Measurements from ENCODE around the gene KRTAP4-16.

Gene KRTAP4-16

GRCh38 chr17:41101586-41102259 lies at the start of gene KRTAP4-16:
Gene KRTAP4-16 (minus strand): TSS chr17:41102209. CDS start chr17:41102209, 0 bp downstream.
- no peak for TF ChIP-seq CEBPB (IDR thresholded peaks at IDR 0.05)
- no peak for TF ChIP-seq TAF1 (IDR thresholded peaks at IDR 0.05; ENCODE audit: low read depth)
- no peak for TF ChIP-seq TCF12 (IDR thresholded peaks at IDR 0.05; ENCODE audit: low read depth)
- no peak for TF ChIP-seq FOXM1 (IDR thresholded peaks at IDR 0.05; ENCODE audit: borderline replicate concordance, low read depth)
- TF ChIP-seq TEAD4 (IDR thresholded peaks at IDR 0.05): no peak

- TF ChIP-seq ZBTB7A (IDR thresholded peaks at IDR 0.05; ENCODE audit: low read depth) (no peak), RAD21 (IDR thresholded peaks at IDR 0.05; ENCODE audit: low read depth) (no peak), YY1 (IDR thresholded peaks at IDR 0.05; ENCODE audit: low read depth) (no peak), REST (IDR thresholded peaks at IDR 0.05; ENCODE audit: low read depth) (no peak), NFIC (IDR thresholded peaks at IDR 0.05) (no peak), FOXM1 (IDR thresholded peaks at IDR 0.05; ENCODE audit: borderline replicate concordance, low read depth) (no peak), EGR1 (IDR thresholded peaks at IDR 0.05) (no peak), TEAD4 (IDR thresholded peaks at IDR 0.05) (no peak), EP300 (IDR thresholded peaks at IDR 0.05; ENCODE audit: borderline replicate concordance) (no peak), CEBPB (IDR thresholded peaks at IDR 0.05) (no peak), CREB1 (IDR thresholded peaks at IDR 0.05; ENCODE audit: low read depth) (no peak), TCF12 (IDR thresholded peaks at IDR 0.05; ENCODE audit: low read depth) (no peak)
- TF ChIP-seq, protein P1, sequence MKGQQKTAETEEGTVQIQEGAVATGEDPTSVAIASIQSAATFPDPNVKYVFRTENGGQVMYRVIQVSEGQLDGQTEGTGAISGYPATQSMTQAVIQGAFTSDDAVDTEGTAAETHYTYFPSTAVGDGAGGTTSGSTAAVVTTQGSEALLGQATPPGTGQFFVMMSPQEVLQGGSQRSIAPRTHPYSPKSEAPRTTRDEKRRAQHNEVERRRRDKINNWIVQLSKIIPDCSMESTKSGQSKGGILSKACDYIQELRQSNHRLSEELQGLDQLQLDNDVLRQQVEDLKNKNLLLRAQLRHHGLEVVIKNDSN (IDR thresholded peaks at IDR 0.05): no peak
- TF ChIP-seq, protein P2, sequence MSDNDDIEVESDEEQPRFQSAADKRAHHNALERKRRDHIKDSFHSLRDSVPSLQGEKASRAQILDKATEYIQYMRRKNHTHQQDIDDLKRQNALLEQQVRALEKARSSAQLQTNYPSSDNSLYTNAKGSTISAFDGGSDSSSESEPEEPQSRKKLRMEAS (IDR thresholded peaks at IDR 0.05): no peak
These were observed 49.5 kb upstream of the KRTAP4-16 start for GRCh38 chr17:41151525-41151924.

GRCh38 chr17:41150026-41150425 lies 48.0 kb upstream of the KRTAP4-16 start:
- TF ChIP-seq, protein P1 (IDR thresholded peaks at IDR 0.05): no peak
- TF ChIP-seq TAF1 (IDR thresholded peaks at IDR 0.05; ENCODE audit: low read depth) (no peak), EP300 (IDR thresholded peaks at IDR 0.05; ENCODE audit: borderline replicate concordance) (no peak), EGR1 (IDR thresholded peaks at IDR 0.05) (no peak), FOXM1 (IDR thresholded peaks at IDR 0.05; ENCODE audit: borderline replicate concordance, low read depth) (no peak), TEAD4 (IDR thresholded peaks at IDR 0.05) (no peak), ZBTB7A (IDR thresholded peaks at IDR 0.05; ENCODE audit: low read depth) (no peak), RAD21 (IDR thresholded peaks at IDR 0.05; ENCODE audit: low read depth) (no peak), REST (IDR thresholded peaks at IDR 0.05; ENCODE audit: low read depth) (no peak), CREB1 (IDR thresholded peaks at IDR 0.05; ENCODE audit: low read depth) (no peak), YY1 (IDR thresholded peaks at IDR 0.05; ENCODE audit: low read depth) (no peak), NFIC (IDR thresholded peaks at IDR 0.05) (no peak), CEBPB (IDR thresholded peaks at IDR 0.05) (no peak), TCF12 (IDR thresholded peaks at IDR 0.05; ENCODE audit: low read depth) (no peak)
- TF ChIP-seq, protein P2 (IDR thresholded peaks at IDR 0.05): no peak

- no peak for TF ChIP-seq ZBTB7A (IDR thresholded peaks at IDR 0.05; ENCODE audit: low read depth)
- peak; percentile 51; the same call in 1 of the 2 replicates for TF ChIP-seq REST (IDR thresholded peaks at IDR 0.05; ENCODE audit: low read depth)
- TF ChIP-seq EGR1 (IDR thresholded peaks at IDR 0.05): no peak
- TF ChIP-seq YY1 (IDR thresholded peaks at IDR 0.05; ENCODE audit: low read depth): no peak
- no peak for TF ChIP-seq EP300 (IDR thresholded peaks at IDR 0.05; ENCODE audit: borderline replicate concordance)
- TF ChIP-seq NFIC (IDR thresholded peaks at IDR 0.05): no peak
These were observed 47.6 kb upstream of the KRTAP4-16 start, which contains the start of gene KRTAP4-5 for GRCh38 chr17:41149652-41149985. Gene KRTAP4-5 (minus strand): TSS chr17:41149825. CDS start chr17:41149767, 58 bp downstream.
